ENCODE results near the gene IL3.

The IL3 gene

GRCh38 chr5:132074091-132074771, 13.8 kb downstream of the IL3 start:
- DNase-seq, result no peak

- no peak for DNase-seq
Observed at GRCh38 chr5:132074772-132075718, 14.6 kb downstream of the IL3 start.

GRCh38 chr5:132075719-132076077, 15.2 kb downstream of the IL3 start:
- DNase-seq, result no peak

- DNase-seq, result no peak
Observed at GRCh38 chr5:132076202-132076830, 15.9 kb downstream of the IL3 start.

- DNase-seq, result no peak
Observed at GRCh38 chr5:132076983-132077382, 16.5 kb downstream of the IL3 start.

- DNase-seq, result no peak
Observed at GRCh38 chr5:132079081-132079480, 18.6 kb downstream of the IL3 start.

- no peak for DNase-seq
Observed at GRCh38 chr5:132079619-132080018, 19.2 kb downstream of the IL3 start.

GRCh38 chr5:132080595-132080994, 20.1 kb downstream of the IL3 start:
- DNase-seq, result no peak

- no peak for DNase-seq
Observed at GRCh38 chr5:132081458-132081857, 21.0 kb downstream of the IL3 start.

GRCh38 chr5:132082329-132083023, 22.0 kb downstream of the IL3 start:
- no peak for DNase-seq

- no peak for DNase-seq
Observed at GRCh38 chr5:132083071-132083678, 22.7 kb downstream of the IL3 start.

GRCh38 chr5:132085686-132086085, 25.2 kb downstream of the IL3 start:
- no peak for DNase-seq

GRCh38 chr5:132086277-132086794, 25.9 kb downstream of the IL3 start:
- peak; percentile 92 for DNase-seq

- DNase-seq, result peak; percentile 28
Observed at GRCh38 chr5:132087176-132087575, 26.7 kb downstream of the IL3 start.

GRCh38 chr5:132087661-132088060, 27.2 kb downstream of the IL3 start:
- no peak for DNase-seq

- DNase-seq, result no peak
Observed at GRCh38 chr5:132089363-132089762, 28.9 kb downstream of the IL3 start.

- peak; percentile 95 for DNase-seq
Observed at GRCh38 chr5:132090107-132090506, 29.7 kb downstream of the IL3 start.

GRCh38 chr5:132093271-132093670, 32.8 kb downstream of the IL3 start:
- DNase-seq, result peak; percentile 43

- DNase-seq, result no peak
Observed at GRCh38 chr5:132094393-132095076, 34.1 kb downstream of the IL3 start.

- no peak for DNase-seq
Observed at GRCh38 chr5:132095077-132095410, 34.6 kb downstream of the IL3 start.

- DNase-seq, result no peak
Observed at GRCh38 chr5:132095424-132095972, 35.0 kb downstream of the IL3 start.

GRCh38 chr5:132096904-132097303, 36.4 kb downstream of the IL3 start:
- DNase-seq, result no peak

Measured in DMS 273 treated with DMSO at 0.1 percent for 48 hours (cell line).